ENCODE results near the gene TBC1D17.

DNA sequence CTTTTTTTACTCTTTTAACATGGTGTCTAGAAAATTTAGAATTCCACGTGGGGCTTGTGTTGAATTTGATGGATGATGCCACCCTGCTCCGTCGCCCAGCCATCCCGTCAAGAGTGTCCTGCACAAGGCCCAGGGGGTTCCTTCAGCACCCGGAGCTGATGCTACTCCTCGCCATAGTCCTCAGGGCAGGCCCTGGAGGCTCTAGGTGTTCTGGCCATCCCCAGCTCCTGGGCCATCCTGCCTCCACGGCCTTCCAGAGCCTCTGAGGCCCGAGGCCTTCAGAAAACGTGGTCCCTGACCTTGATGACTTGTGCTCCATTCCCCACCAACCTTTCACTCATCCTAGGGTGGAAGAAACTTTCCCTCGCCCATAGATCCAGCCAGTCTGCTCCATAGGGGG, 3.7 kb upstream of the TBC1D17 start:
- TF ChIP-seq, protein P1, sequence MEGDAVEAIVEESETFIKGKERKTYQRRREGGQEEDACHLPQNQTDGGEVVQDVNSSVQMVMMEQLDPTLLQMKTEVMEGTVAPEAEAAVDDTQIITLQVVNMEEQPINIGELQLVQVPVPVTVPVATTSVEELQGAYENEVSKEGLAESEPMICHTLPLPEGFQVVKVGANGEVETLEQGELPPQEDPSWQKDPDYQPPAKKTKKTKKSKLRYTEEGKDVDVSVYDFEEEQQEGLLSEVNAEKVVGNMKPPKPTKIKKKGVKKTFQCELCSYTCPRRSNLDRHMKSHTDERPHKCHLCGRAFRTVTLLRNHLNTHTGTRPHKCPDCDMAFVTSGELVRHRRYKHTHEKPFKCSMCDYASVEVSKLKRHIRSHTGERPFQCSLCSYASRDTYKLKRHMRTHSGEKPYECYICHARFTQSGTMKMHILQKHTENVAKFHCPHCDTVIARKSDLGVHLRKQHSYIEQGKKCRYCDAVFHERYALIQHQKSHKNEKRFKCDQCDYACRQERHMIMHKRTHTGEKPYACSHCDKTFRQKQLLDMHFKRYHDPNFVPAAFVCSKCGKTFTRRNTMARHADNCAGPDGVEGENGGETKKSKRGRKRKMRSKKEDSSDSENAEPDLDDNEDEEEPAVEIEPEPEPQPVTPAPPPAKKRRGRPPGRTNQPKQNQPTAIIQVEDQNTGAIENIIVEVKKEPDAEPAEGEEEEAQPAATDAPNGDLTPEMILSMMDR (IDR thresholded peaks at IDR 0.05; ENCODE audit: low read depth, low read length, missing input control): no peak
- TF ChIP-seq, protein P2, sequence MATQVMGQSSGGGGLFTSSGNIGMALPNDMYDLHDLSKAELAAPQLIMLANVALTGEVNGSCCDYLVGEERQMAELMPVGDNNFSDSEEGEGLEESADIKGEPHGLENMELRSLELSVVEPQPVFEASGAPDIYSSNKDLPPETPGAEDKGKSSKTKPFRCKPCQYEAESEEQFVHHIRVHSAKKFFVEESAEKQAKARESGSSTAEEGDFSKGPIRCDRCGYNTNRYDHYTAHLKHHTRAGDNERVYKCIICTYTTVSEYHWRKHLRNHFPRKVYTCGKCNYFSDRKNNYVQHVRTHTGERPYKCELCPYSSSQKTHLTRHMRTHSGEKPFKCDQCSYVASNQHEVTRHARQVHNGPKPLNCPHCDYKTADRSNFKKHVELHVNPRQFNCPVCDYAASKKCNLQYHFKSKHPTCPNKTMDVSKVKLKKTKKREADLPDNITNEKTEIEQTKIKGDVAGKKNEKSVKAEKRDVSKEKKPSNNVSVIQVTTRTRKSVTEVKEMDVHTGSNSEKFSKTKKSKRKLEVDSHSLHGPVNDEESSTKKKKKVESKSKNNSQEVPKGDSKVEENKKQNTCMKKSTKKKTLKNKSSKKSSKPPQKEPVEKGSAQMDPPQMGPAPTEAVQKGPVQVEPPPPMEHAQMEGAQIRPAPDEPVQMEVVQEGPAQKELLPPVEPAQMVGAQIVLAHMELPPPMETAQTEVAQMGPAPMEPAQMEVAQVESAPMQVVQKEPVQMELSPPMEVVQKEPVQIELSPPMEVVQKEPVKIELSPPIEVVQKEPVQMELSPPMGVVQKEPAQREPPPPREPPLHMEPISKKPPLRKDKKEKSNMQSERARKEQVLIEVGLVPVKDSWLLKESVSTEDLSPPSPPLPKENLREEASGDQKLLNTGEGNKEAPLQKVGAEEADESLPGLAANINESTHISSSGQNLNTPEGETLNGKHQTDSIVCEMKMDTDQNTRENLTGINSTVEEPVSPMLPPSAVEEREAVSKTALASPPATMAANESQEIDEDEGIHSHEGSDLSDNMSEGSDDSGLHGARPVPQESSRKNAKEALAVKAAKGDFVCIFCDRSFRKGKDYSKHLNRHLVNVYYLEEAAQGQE (IDR thresholded peaks at IDR 0.05): no peak
- no peak for TF ChIP-seq FOXA2 (IDR thresholded peaks at IDR 0.05)
- no peak for TF ChIP-seq SP1 (IDR thresholded peaks at IDR 0.05)
- no peak for TF ChIP-seq GABPA (IDR thresholded peaks at IDR 0.05 in 1 of 2, conservative IDR thresholded peaks at IDR 0.05 in 1 of 2)
- TF ChIP-seq RAD21 (IDR thresholded peaks at IDR 0.05): no peak
- no peak for TF ChIP-seq JUND (IDR thresholded peaks at IDR 0.05)
- TF ChIP-seq YY1 (IDR thresholded peaks at IDR 0.05): no peak
- TF ChIP-seq, protein P3, sequence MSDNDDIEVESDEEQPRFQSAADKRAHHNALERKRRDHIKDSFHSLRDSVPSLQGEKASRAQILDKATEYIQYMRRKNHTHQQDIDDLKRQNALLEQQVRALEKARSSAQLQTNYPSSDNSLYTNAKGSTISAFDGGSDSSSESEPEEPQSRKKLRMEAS (IDR thresholded peaks at IDR 0.05): no peak
- no peak for TF ChIP-seq NR2F2 (IDR thresholded peaks at IDR 0.05)
- TF ChIP-seq TAF1 (conservative IDR thresholded peaks at IDR 0.05): no peak
- TF ChIP-seq HNF4G (IDR thresholded peaks at IDR 0.05): no peak
